ENCODE results near the gene FBXO47. TPM values are rescaled to one million over a fixed set of nuclear protein-coding genes. Genes with fewer than 3 reads are reported as not detected.

Gene FBXO47
- polyA plus RNA-seq, 3 donors: not detected

DNA sequence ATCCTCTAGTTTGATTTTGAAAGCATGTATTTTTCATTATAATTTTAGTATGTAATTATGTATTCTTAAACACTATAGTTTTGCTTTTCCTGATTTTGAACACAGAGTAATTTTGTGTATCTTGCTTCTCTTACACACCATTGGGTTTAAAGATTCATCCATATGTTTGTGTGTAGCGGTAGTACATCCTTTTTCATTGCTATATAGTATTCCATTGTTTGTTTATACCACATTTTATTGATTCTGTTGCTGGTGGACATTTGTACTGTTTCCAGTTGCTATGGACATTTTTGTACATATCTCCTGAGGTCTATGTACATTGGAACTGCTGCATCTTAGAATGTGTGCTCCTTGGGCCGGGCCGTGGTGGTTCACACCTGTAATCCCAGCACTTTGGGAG, 62.3 kb downstream of the FBXO47 start:
- Histone ChIP-seq H3K4me3 (replicated peaks in 1 of 3; ENCODE audit: low read depth in 2 of 3, low read length in 3 of 3) (no peak overlapping the region), H4K20me1 (ENCODE audit: insufficient read depth, low read length) (peaks cover 97% of the 10 kb centered on the region), H3K36me3 (replicated peaks in 1 of 2; ENCODE audit: control insufficient read depth in 1 of 2, insufficient read depth in 2 of 2, low read length in 2 of 2) (peaks cover 32 to 58% of the 10 kb centered on the region in 2 donors), H2AFZ (ENCODE audit: insufficient read depth, low read depth, low read length, poor library complexity, severe bottlenecking) (no peak overlapping the region), H3K79me2 (ENCODE audit: insufficient read depth, low read length) (peaks cover 82% of the 10 kb centered on the region), H3K9me3 (replicated peaks in 1 of 2; ENCODE audit: control insufficient read depth in 1 of 2, insufficient read depth in 1 of 2, low read length in 2 of 2) (no peaks in the 10 kb centered on the region), H3K4me2 (replicated peaks; ENCODE audit: extremely low read depth, low read length, poor library complexity, severe bottlenecking) (no peak overlapping the region), H3K4me1 (ENCODE audit: control insufficient read depth in 1 of 2, insufficient read depth in 2 of 2, low read length in 2 of 2) (peaks cover 43 to 44% of the 10 kb centered on the region in 2 donors), H3K9ac (ENCODE audit: insufficient read depth, low read length, poor library complexity, severe bottlenecking) (no peak overlapping the region), H3K27ac (ENCODE audit: low read depth in 1 of 2, low read length in 2 of 2) (no peak overlapping the region), H3K27me3 (ENCODE audit: control insufficient read depth in 2 of 2, insufficient read depth in 2 of 2, low read length in 2 of 2) (no peaks in the 10 kb centered on the region)
- H3K4me1 Mint-ChIP-seq: peaks cover 59% of the 10 kb centered on the region
- peaks cover 0 to 2% (median 0%) of the 10 kb centered on the region in 7 donors for H3K9me3 Mint-ChIP-seq
- no peak for DNase-seq
- TF ChIP-seq, protein P1, sequence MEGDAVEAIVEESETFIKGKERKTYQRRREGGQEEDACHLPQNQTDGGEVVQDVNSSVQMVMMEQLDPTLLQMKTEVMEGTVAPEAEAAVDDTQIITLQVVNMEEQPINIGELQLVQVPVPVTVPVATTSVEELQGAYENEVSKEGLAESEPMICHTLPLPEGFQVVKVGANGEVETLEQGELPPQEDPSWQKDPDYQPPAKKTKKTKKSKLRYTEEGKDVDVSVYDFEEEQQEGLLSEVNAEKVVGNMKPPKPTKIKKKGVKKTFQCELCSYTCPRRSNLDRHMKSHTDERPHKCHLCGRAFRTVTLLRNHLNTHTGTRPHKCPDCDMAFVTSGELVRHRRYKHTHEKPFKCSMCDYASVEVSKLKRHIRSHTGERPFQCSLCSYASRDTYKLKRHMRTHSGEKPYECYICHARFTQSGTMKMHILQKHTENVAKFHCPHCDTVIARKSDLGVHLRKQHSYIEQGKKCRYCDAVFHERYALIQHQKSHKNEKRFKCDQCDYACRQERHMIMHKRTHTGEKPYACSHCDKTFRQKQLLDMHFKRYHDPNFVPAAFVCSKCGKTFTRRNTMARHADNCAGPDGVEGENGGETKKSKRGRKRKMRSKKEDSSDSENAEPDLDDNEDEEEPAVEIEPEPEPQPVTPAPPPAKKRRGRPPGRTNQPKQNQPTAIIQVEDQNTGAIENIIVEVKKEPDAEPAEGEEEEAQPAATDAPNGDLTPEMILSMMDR (IDR thresholded peaks at IDR 0.05): no peak
- WGBS (ENCODE audit: insufficient coverage): no CpG with 5 or more reads among the region's 3 CpGs
- intact Hi-C loops (cut with micrococcal nuclease): loop anchor here in 1 of 2 donors (5.0 to 10.0 kb wide), 2 partner anchors 33 to 50 kb away; partner anchors contain the start of genes LASP1 and RPL23
- H3K4me3 Mint-ChIP-seq: no peak overlapping the region
- H3K36me3 Mint-ChIP-seq: peaks cover 36 to 59% of the 10 kb centered on the region in 2 donors
- peak overlapping the region in 3 of 7 donors; percentile 33 to 84 (median 73) for H3K27ac Mint-ChIP-seq
- H3K27me3 Mint-ChIP-seq (ENCODE audit: low read depth in 3 of 3): no peaks in the 10 kb centered on the region

DNA sequence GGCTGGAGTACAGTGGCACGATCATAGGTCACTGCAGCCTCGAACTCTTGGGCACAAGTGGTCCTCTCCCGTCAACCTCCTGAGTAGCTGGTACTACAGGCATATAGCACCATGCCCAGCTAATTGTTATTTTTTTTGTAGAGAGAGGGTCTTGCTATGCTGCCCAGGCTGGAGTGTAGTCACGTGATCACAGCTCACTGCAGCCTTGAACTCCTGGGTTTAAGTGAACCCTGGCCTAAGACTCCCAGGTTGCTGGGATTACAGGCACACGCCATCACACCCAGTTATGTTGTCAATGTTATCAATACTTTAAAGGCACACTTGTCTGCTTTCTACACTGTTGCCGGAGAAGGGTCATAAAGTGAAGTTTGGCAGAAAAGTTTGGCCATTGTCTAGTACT, 63.8 kb downstream of the FBXO47 start:
- Histone ChIP-seq H3K9me3 (replicated peaks in 1 of 2; ENCODE audit: control insufficient read depth in 1 of 2, insufficient read depth in 1 of 2, low read length in 2 of 2) (no peaks in the 10 kb centered on the region), H3K79me2 (ENCODE audit: insufficient read depth, low read length) (peaks cover 80% of the 10 kb centered on the region), H3K4me2 (replicated peaks; ENCODE audit: extremely low read depth, low read length, poor library complexity, severe bottlenecking) (no peak overlapping the region), H2AFZ (ENCODE audit: insufficient read depth, low read depth, low read length, poor library complexity, severe bottlenecking) (no peak overlapping the region), H3K27ac (ENCODE audit: low read depth in 1 of 2, low read length in 2 of 2) (peak overlapping the region in 1 of 2 donors; percentile 43), H4K20me1 (ENCODE audit: insufficient read depth, low read length) (peaks cover 97% of the 10 kb centered on the region), H3K4me1 (ENCODE audit: control insufficient read depth in 1 of 2, insufficient read depth in 2 of 2, low read length in 2 of 2) (peaks cover 58 to 59% of the 10 kb centered on the region in 2 donors), H3K4me3 (replicated peaks in 1 of 3; ENCODE audit: low read depth in 2 of 3, low read length in 3 of 3) (no peak overlapping the region), H3K9ac (ENCODE audit: insufficient read depth, low read length, poor library complexity, severe bottlenecking) (no peak overlapping the region), H3K27me3 (ENCODE audit: control insufficient read depth in 2 of 2, insufficient read depth in 2 of 2, low read length in 2 of 2) (no peaks in the 10 kb centered on the region), H3K36me3 (replicated peaks in 1 of 2; ENCODE audit: control insufficient read depth in 1 of 2, insufficient read depth in 2 of 2, low read length in 2 of 2) (peaks cover 25 to 43% of the 10 kb centered on the region in 2 donors)
- no peaks in the 10 kb centered on the region for H3K27me3 Mint-ChIP-seq (ENCODE audit: low read depth in 3 of 3)
- no peak for DNase-seq
- TF ChIP-seq, protein P1 (IDR thresholded peaks at IDR 0.05): no peak
- H3K4me3 Mint-ChIP-seq: no peak overlapping the region
- intact Hi-C loops (cut with micrococcal nuclease): loop anchor here in 1 of 2 donors (10.0 kb wide), 1 partner anchor 49 kb away; the partner anchor contains the start of gene RPL23
- peaks cover 74% of the 10 kb centered on the region for H3K4me1 Mint-ChIP-seq
- WGBS (ENCODE audit: insufficient coverage): 95% methylated on average over 3 of the region's 6 CpGs
- peak overlapping the region in 2 of 7 donors; percentile 50 to 63 for H3K27ac Mint-ChIP-seq
- H3K36me3 Mint-ChIP-seq: peaks cover 35 to 54% of the 10 kb centered on the region in 2 donors
- H3K9me3 Mint-ChIP-seq: peaks cover 0 to 2% (median 0%) of the 10 kb centered on the region in 7 donors

All from CD14-positive monocyte (primary cell).